GM19468 (cell line): ENCODE data around the gene TMC1.
"Not testable (repeated sequence)": the region's sequence is repeated elsewhere in the genome, so short reads cannot be mapped to it uniquely, and the experiment has no call there.

ENCODE experiments used
- ATAC-seq: cut with Tn5 transposase; IDR thresholded peaks from one replicate; pipeline ENCODE4 v1.9.1; 2021; ENCODE audit warnings: mild to moderate bottlenecking, moderate library complexity, moderate number of reproducible peaks; ENCODE audit not compliant: unreplicated experiment; ENCODE audit errors: extremely low read depth

Gene TMC1

DNA sequence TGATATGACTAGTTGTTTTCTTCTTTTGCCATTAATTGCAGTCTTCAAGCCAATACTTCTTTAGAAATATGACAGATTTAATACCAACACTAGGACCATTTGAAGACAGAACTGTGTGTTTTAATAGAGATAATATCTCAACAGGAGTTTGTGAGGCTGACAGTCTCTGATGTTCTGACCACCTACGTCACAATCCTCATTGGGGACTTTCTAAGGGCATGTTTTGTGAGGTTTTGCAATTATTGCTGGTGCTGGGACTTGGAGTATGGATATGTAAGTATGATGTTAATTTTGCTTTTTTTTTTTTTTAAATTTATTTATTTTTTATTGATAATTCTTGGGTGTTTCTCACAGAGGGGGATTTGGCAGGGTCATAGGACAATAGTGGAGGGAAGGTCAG is 283.8 kb downstream of the TMC1 start:
- ATAC-seq = no peak

DNA sequence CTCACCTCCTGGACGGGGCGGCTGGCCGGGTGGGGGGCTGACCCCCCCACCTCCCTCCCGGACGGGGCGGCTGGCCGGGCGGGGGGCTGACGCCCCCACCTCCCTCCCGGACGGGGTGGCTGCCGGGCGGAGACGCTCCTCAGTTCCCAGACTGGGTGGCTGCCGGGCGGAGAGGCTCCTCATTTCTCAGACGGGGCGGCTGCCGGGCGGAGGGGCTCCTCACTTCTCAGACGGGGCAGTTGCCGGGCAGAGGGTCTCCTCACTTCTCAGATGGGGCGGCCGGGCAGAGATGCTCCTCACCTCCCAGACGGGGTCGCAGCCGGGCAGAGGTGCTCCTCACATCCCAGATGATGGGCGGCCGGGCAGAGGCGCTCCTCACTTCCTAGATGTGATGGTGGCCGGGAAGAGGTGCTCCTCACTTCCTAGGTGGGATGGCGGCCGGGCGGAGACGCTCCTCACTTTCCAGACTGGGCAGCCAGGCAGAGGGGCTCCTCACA is 285.0 kb downstream of the TMC1 start:
- ATAC-seq = not testable (repeated sequence)

DNA sequence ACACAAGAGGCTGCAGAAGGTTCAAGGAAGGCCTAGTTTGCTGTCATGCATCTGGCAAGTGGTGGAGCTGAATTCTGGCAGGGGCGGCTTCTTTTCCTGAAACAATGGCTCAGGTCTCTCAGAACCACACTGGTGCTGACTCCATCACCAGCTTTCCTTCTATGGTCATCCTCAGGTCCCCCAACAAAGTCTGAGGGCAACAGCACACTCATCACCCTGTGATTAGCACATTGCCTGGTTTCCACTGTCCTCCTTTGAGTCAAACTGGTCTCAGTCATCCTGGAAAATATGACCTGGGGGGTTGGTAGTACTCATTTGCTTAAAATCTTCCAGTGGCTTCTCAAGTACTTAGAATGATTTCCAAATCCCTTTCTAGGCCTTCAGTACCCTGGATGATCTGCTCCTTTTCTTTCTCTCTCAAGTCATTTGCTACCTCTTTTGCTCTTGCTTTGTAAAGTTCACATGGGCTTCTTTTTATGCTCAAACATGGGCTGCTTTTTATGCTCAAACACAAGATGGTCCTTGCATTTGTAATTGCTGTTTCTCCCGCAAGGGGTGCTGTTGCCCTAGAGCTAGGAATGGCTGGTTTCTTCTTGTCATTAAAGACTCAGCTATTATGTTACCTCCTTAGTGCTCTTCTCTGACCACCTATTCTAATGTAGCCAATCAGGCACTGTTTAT is 286.5 kb downstream of the TMC1 start:
- ATAC-seq = no peak

DNA sequence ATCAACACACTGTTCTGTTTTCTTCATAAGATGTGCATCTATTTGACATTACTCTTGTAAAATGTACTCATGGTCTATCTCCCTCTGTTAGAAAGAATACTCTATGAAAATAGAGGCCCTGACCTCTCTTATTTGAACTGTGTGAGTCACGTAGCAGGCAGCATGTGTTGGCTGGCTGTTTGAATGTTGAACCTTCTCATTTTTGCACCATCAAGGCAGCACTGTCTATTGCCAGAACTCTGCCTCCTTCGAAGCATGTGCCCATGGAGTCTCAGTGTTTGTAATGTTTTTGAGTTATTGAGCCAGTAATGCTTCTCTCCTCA is 287.0 kb downstream of the TMC1 start:
- ATAC-seq = no peak

DNA sequence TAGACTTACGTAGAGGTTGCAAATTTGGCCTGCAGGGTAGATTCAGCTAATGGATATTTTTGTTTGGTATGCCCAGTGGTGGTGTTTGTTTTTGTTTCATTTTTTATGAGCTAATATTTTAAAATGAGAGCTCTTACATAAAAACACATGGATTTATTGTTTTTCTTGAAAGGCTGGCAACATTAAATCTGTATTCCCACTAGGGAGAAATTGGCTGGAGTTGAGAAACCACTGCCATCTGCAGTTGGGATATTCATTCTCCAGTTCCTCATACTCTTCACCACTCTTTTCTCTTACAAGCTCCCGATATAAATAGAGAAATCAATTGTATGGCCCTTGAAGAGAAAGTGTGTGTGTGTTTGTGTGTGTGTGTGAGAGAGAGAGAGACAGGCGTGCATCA is 288.2 kb downstream of the TMC1 start:
- ATAC-seq = no peak

DNA sequence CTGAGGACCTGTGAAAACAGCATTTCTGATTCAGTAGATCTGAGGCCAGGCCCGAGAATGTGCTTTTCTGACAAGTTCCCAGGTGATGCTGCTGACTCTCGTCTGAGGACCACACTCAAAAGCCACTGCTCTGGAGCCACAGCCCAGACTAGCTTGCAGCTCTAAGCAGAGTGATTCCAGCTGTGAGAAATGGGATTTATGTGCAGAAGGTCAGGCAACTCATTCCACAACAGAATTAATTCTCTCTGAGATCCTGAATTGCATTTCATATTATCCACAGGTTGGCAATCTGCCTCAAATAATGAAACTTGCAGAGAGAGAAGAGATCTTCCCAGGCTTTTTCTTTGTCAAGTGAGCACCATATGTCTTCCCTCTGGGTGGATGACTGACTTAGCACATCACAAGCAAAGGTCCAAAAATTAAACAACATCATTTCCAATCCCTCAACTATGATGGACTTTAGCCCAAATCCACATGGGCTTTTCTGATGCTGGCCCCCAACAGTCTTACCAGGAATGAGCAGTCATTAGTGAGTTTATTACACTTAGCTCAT is 291.2 kb downstream of the TMC1 start:
- ATAC-seq = no peak

DNA sequence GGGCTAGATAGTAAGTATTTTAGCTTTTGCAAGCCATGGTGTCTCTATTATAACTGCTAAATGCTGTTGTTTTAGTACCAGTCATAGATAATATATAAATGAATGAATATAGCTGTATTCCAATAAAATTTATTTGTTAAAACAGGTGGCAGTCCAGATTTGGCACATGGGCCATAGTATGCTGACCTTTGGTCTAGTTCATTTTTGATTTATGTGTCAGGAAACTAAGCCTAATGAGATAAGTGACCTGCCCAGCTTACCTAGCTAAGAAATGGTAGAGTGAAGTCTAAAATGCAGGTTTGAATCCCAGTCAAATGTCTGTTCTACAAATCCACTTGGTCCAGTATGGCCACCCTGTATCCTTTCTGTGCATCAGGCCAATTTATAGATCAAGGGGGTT is 292.1 kb downstream of the TMC1 start:
- ATAC-seq = no peak

DNA sequence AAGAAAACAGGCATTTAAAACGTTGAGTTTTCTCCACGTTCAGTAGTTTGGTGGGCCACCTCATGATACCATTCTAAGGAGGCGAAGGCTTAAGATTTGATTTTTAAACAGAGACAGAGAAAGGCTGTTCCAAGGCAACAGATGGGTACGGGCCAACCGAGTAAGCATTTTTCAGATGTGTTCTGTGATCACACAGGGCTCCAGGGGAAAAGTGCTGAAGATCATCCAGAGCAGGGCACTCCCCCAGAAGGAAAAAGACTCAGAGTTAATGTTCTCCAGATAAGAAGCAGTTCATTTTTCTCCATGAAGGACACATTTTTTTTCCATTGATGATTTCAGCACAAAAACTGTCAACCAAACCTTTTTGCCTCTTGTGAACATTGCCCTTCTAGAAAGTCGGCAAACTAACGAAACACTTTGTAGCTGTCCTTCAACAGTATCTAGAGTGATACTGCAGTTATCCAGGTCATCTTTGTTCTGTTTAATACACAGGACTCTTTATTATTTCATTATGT is 292.7 kb downstream of the TMC1 start:
- no peak for ATAC-seq

DNA sequence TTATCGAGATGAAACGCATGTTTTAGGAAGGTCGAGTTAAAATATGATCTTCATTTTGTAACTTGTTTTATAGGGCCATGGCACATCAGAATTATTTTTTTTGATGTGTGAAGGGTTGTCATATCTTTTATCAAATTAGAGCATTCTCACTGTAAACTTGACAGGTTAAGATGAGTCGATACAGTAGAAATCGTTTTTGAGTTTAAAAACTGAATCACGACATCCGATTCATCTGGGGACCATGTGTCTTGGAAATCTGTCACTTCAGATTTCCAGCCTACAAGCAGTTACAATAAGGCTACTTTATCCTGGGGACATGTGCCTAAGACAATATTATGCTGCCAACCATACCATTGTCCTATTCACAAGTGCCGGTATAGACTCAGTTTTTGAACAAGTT is 295.3 kb downstream of the TMC1 start:
- no peak for ATAC-seq

DNA sequence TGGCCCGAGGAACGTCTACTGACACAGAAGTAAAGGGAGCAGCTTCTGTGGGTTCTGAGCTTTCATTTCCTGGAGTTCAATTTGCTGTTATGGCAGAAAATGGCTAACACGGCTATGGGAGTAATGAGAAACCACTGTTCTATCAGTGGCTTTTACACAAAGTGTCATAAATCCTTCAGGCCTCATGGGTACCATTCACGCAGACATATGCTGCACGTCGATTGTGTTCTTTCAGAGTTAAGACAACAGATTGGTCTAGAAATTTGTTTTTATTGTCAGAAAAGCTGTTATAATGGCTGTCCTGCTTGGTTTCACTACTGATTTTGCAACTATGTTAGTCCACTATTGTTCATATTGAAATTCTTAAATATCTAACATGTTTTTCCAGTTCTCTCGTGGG is 296.0 kb downstream of the TMC1 start:
- no peak for ATAC-seq

DNA sequence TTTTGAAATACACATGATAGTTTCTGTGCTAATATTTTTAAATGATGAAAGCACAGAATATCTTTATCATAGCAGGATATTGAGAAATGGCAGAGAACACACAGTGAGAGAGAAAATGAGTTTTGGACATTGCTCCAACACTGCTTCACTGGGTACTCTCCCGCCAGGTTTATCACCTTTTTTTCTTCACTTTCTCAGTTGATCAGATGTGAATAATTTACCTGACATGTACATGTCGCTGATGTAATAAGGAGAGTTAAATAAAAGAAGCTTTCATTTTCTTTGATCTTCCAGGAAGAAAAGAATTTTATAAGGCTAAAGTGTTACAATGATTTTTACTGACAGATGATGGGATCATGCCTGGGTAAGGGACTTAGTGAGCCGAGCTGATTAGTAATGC is 297.0 kb downstream of the TMC1 start:
- no peak for ATAC-seq

DNA sequence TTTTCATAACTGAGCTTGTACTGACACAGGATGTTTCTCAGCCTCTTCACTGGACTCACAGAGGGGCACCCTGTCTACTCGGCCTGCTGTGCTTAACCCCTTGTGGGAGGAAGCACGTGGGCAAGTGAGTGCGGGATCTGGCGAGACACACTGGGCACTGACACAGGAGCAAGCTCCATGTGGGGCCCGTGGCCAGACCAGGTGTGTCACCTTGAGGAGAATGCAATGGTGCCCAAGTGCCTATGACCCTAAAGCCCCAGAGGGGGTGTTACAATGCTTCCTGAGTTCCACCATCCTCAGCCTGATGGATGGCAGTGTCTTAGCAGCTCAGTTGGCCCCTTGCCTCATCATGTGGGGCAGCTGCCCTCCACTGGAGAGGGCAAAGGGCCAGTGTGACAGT is 302.6 kb downstream of the TMC1 start:
- ATAC-seq = no peak

DNA sequence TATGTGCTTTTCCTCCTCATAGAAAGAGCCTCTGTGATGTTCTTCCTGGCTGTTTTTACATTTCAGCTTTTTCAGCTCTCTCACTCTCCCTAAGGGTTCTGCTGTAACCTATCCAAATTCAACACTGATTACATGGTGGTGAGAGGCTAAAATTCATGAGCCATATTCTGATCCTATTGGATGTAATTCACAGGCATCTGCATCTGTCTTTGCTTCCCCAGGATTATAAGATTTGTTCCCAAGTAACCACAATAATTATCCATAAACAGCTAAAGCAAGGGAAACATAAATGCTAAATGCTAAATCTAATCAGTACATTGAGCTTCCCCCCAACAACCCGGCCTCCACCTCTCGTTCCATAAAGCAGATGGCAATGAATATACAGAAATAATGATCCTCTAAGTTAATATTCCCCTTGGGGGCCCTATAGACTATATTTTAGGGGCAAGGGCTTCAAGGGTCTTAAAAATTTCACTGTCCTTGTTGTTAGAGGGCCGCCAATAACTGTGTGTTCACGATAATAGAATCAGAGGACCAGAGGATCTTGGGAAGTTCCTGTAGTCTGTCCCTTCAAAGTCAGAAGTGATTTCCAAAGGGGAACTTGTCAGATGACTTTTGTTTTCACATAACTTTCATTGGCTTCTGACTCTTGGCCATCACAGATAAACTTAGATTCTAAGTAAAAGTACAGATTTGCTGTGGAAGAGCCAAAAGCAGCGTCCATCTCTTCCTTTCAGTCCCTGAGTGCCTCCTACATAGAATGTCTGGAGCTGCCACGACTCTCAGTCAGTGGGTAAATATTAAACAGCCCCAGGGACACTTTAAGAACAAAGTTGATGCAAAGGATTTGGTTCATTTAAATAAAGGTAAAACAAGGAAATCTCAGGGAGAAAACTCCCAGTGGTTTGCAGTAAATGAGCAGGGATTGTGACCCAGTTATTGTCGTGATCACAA is 305.9 kb downstream of the TMC1 start:
- ATAC-seq = no peak

DNA sequence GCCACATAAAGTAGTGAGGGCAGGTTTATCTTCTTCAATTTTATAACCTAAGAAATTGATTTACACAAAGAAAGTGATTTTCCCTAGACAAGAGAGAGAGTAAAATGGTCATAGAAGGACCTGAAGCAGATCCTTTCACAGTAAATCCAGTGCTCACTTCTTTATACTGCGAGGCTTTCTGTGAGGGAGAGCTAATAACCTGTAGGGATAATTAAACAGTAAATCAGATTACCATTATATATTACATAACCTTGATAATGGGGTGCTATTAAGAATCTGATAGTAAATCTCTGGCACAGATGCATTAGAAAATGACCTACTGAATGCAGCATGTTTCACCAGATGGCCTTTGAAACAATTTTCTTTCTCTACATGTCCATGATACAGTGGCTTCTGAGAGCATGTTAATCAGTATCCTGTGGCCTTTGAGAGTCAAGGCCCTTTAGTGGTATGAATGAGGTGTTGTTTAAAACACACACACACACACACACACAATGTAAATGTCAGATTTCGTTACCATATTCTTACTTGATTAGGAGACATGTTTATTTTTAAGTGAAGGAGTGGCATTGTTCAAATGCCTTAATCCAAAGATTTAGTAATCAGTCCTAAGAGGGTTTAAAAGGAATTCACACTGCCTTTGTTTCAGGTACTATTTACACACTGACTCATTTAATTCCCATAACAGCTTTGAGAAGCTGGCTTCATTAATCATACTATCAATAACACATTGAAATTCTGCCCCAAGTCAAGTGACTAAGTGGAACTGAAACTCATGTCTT is 306.7 kb downstream of the TMC1 start:
- no peak for ATAC-seq

DNA sequence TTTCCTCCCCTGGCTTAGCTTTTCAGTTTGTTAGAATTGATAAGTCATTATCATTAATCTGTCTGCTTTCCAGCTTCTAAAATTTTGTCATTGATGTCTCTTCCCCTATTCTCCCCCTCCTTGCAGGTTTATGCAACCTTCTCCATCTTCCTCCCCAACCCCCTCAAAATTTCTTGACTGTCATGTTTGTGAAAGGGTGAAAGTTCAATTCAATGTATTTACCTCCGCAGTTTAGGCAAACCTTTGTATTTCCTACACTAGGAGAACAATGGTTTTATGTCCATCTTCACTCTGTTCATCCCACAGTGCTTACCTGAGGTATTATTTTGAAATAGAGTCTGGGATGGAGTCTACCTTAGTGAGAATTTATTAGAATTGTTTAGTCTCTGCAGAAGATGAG is 313.6 kb downstream of the TMC1 start:
- ATAC-seq = no peak

DNA sequence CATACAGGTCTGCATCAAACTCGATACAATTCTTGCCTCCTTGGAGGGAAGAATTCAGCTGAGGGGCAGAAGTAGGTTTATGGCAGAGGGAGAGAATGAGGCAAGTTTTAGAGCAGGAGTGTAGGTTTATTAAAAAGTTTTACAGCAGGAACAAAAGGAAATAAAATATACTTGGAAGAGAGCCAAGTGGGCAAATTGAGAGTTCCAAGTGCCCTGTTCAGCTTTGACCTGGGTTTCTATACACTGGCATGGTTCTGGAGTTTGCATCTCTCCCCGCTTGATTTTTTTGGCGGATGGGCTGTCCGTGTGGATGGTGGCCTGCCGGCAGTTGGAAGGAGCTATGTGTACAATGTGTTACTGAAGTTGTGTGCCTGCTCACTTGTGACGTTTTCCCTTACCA is 315.4 kb downstream of the TMC1 start:
- ATAC-seq = no peak

DNA sequence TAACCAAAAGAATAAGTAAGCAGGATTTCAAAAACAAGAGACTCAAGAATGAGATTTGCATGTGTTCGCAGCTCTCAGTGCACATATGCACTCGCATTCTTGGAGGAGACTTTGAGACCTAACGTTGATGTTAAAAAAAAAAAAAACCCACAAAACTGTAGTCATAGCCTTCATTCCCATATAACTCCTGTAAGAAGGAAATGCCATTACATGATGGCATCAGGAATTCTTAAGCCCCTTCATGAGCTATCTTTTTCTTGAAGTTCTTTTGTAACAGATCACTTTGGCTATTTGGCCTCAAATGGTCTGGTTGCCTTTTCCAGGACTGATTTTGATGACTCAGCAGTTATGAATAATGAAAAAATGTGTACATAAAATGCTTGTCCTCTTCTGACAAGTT is 317.7 kb downstream of the TMC1 start:
- no peak for ATAC-seq

DNA sequence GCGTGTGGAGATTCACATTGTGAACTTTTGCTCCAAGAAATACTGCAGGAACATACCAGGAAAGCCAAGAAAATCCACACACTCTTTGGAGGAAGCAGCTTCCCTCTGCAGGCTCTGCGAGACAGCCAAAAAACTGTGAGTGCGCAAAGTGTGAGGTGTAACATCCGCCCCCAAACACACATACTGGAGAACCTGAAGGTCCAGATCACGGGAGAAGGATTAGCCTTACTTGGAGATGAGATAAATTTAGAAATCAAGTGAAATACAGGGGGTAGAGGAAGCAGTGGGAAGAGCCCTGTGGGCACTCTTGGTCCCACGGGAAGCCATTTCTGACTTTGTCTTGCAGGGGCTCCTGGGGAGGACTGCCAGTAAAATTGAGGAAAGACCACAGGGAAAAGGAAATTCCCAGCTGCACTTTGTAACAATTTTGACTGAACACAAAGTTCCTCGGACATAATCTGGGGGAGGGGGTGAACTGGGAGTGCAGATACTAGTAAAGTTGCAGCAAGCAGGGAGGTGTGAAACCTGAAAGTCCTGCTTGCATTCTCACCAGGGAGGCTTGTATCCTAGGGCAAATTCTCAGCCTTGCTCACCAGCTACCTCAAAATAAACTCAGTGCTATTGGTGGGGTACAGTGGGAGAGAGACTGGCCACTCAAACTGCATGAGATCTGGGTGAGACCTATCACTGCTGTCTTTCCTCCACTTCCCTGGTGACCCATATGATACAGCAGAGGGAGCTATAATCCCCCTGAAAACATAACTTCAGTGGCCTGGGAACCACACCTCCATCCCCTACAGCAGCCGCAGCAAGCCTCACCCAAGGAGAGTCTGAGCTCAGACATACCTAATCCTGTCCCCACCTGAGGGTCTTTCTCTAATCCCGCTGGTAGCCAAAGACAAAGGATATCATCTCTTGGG is 322.4 kb downstream of the TMC1 start:
- no peak for ATAC-seq

DNA sequence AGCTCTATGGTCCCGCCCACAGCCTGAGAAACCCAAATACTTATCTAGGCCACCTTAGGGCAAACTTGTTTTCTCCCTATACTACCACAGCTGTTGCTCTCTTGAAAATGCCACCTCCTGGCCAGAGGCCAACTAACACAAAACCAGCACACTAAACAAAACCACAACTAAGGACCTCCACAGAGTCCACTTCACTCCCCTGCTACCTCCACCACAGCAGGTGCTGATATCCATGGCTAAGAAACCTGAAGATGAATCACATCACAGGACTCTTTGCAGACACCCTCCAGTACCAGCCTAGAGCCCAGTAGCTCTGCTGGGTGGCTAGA is 323.0 kb downstream of the TMC1 start:
- no peak for ATAC-seq
